Omental fat pad (tissue), 4 donors: ENCODE data around the gene TIAM2. TPM values are rescaled to one million over a fixed set of nuclear protein-coding genes. Genes with fewer than 3 reads are reported as not detected.
A peak's percentile ranks its signal among the peaks of the same experiment; 100 is the strongest.

Experiments used
- ATAC-seq: fragments of 150-250 bp; one replicate; pipeline ENCODE4 v1.9.1; 2016; ENCODE audit warnings: mild to moderate bottlenecking, moderate library complexity; ENCODE audit not compliant: low FRiP score
- DNase-seq: peaks from one replicate; pipeline ENCODE4 v3.0.0-alpha.2; 2019; ENCODE audit warnings: low spot score
- CTCF ChIP-seq, 3 donors: fragments of 450-650 bp; IDR thresholded peaks; one replicate each; pipeline ENCODE4 v1.5.1; 2016 to 2017; ENCODE audit warnings: antibody characterized with exemption in 3 of 3, mild to moderate bottlenecking in 3 of 3, moderate library complexity in 2 of 3
- total RNA-seq, 4 donors: library from RNA; depleted of rRNA; stranded (reverse); fragments of >200 nt; gene quantifications; one replicate each; pipeline ENCODE4 v1.1.0, GENCODE V29; 2016

Gene TIAM2
- total RNA-seq, 4 donors from 2014 or later, result 4.8 to 10.6 (median 6.4) TPM

DNA sequence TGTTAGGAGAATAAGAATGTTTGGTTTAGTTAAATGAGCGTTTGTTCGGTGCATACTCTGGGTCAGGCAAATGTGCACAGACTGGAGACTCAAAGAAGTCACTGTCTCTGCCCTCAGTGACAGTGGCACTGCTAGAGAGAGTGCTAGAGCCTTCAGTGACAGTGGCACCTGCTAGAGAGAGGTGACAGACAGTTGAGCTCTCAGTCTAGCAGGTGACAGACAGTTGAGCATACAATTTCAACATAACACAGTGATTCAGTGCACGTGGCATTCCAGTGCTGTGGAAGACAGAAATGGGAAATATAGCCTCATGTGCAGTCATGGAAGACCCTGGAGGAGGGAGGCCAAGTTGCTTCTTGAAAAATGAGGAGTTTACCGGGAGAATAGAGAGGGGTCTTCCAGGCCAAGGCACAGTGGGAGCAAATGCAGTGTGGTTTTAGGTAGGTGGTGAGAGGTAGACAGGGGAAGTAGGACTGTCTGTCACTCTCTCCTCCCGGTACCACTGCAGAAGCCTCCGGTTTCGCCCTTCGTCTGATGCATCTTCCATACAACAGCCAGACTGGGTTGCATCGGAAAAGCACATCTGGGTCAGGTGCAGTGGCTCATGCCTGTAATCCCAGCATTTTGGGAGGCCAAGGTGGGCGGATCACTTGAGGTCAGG, 160.8 kb downstream of the TIAM2 start:
- ATAC-seq (no peak), DNase-seq (no peak)
- TF ChIP-seq CTCF (IDR thresholded peaks at IDR 0.05), result no peak

- ATAC-seq (no peak), DNase-seq (no peak)
- no peak for TF ChIP-seq CTCF (IDR thresholded peaks at IDR 0.05)
These were observed 162.0 kb downstream of the TIAM2 start for GRCh38 chr6:155157101-155157500.

DNA sequence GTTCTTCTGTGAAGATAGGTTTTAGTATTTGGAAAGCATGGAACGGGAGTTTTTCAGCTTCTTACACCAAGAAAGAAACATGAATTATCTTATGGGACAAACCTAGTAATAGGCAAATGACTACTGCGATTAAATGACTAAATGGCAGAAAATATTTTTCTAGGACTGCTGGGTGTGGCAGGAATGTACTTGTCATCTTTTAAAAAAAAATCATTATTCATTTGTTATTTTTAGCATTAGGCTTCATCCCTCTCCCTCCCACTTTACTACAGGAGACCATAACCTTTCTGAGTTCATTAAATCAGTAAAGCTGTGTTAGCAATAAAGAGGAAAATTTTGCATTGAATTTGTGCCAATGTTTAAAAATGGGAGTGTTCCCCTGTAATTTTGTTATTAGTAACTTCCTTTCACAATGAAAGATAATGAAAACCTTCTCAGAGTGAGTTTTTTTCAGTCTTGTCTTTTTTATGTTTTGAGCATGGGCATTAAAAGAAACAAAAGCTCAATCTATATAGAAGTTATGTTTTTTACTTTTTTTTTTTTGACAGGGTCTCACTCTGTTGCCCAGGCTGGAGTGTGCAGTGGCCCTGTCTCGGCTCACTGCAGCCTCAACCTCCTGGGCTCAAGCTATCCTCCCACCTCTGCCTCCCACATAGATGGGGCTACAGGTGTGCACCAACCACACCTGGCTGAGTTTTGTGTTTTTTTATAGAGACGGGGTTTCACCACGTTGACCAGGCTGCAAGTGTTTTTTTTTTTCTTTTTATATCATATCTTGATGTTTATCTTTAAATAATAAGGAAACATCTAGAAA, 163.1 kb downstream of the TIAM2 start:
- TF ChIP-seq CTCF (IDR thresholded peaks at IDR 0.05), result no peak
- DNase-seq, result no peak
- peak; percentile 45 for ATAC-seq

DNA sequence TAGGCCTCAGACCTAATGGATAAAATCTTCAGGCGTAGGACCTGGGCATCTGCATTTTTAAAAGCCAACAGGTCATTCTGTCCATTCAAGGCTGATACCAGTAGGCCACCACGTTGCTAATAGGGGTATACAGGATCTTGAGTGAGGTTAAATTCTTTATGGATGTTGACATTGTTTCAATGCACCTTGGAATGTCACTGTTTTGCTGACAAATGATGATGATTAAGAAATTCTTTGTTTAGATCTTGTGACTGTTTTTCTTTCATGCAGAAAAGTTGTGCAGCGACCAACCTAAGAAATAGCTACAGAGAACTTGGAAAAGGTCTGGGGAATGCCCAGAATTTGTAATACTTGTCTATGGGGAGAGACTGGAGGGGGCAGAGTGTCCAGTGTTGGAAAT, 167.6 kb downstream of the TIAM2 start:
- no peak for TF ChIP-seq CTCF (IDR thresholded peaks at IDR 0.05)
- ATAC-seq (no peak), DNase-seq (no peak)

- DNase-seq, result no peak
- ATAC-seq, result no peak
- TF ChIP-seq CTCF (IDR thresholded peaks at IDR 0.05), result no peak
These were observed 168.5 kb downstream of the TIAM2 start for GRCh38 chr6:155163601-155164000.

- ATAC-seq, result no peak
- no peak for TF ChIP-seq CTCF (IDR thresholded peaks at IDR 0.05)
These were observed 170.1 kb downstream of the TIAM2 start for GRCh38 chr6:155165029-155165710.

More at GRCh38 chr6:155165029-155165710, 170.1 kb downstream of the TIAM2 start:
- DNase-seq, result no peak
